ENCODE results near the gene SLC22A7.

SLC22A7 gene

GRCh38 chr6:43297644-43298564 lies at the start of gene SLC22A7:
SLC22A7 (plus strand) TSS chr6:43298260; CDS start chr6:43298359, 99 bp downstream.
- DNase-seq (ENCODE audit: low spot score): no peak
- no peak for FAIRE-seq

- FAIRE-seq: no peak
- DNase-seq (ENCODE audit: low spot score): no peak
Measured at GRCh38 chr6:43248791-43249190, 49.3 kb upstream of the SLC22A7 start.

- FAIRE-seq: no peak
- no peak for DNase-seq (ENCODE audit: low spot score)
Measured at GRCh38 chr6:43250992-43251373, 47.1 kb upstream of the SLC22A7 start.

- DNase-seq (ENCODE audit: low spot score) (no peak), FAIRE-seq (no peak)
Measured at GRCh38 chr6:43253401-43253800, 44.7 kb upstream of the SLC22A7 start.

GRCh38 chr6:43254138-43254817 lies 43.8 kb upstream of the SLC22A7 start:
- no peak for FAIRE-seq
- DNase-seq (ENCODE audit: low spot score): no peak

- no peak for FAIRE-seq
- no peak for DNase-seq (ENCODE audit: low spot score)
Measured at GRCh38 chr6:43254846-43255245, 43.2 kb upstream of the SLC22A7 start.

GRCh38 chr6:43255408-43256054 lies 42.5 kb upstream of the SLC22A7 start:
- no peak for DNase-seq (ENCODE audit: low spot score)
- no peak for FAIRE-seq

- no peak for DNase-seq (ENCODE audit: low spot score)
- FAIRE-seq: no peak
Measured at GRCh38 chr6:43256670-43257366, 41.2 kb upstream of the SLC22A7 start.

- DNase-seq (ENCODE audit: low spot score) (no peak), FAIRE-seq (no peak)
Measured at GRCh38 chr6:43257367-43258145, 40.5 kb upstream of the SLC22A7 start.

GRCh38 chr6:43258180-43258579 lies 39.9 kb upstream of the SLC22A7 start:
- no peak for DNase-seq (ENCODE audit: low spot score)
- FAIRE-seq: no peak

- no peak for DNase-seq (ENCODE audit: low spot score)
- no peak for FAIRE-seq
Measured at GRCh38 chr6:43258807-43259686, 39.0 kb upstream of the SLC22A7 start.

- DNase-seq (ENCODE audit: low spot score): no peak
- no peak for FAIRE-seq
Measured at GRCh38 chr6:43260791-43261190, 37.3 kb upstream of the SLC22A7 start.

GRCh38 chr6:43261198-43261597 lies 36.9 kb upstream of the SLC22A7 start:
- FAIRE-seq (no peak), DNase-seq (ENCODE audit: low spot score) (no peak)

- no peak for FAIRE-seq
- no peak for DNase-seq (ENCODE audit: low spot score)
Measured at GRCh38 chr6:43262000-43262779, 35.9 kb upstream of the SLC22A7 start.

- FAIRE-seq (no peak), DNase-seq (ENCODE audit: low spot score) (no peak)
Measured at GRCh38 chr6:43262780-43263313, 35.2 kb upstream of the SLC22A7 start.

- no peak for FAIRE-seq
- DNase-seq (ENCODE audit: low spot score): peak; percentile 45
Measured at GRCh38 chr6:43263314-43264178, 34.5 kb upstream of the SLC22A7 start.

GRCh38 chr6:43264599-43265145 lies 33.4 kb upstream of the SLC22A7 start:
- DNase-seq (ENCODE audit: low spot score) (no peak), FAIRE-seq (no peak)
